ENCODE results near the gene CPSF3.

Gene CPSF3

GRCh38 chr2:9380702-9381628 is 42.5 kb upstream of the CPSF3 start:
- Histone ChIP-seq H3K36me3 (ENCODE audit: insufficient read depth, low read length) (peaks cover 43% of the 10 kb centered on the region), H4K20me1 (ENCODE audit: insufficient read depth, low read length) (no peaks in the 10 kb centered on the region), H3K9me3 (ENCODE audit: insufficient read depth, low read length, severe bottlenecking) (no peaks in the 10 kb centered on the region), H3K4me1 (ENCODE audit: insufficient read depth, low read length) (no peaks in the 10 kb centered on the region), H3K27me3 (ENCODE audit: insufficient read depth, low read length, poor library complexity) (no peaks in the 10 kb centered on the region), H2AFZ (ENCODE audit: low read depth, low read length) (no peak overlapping the region), H3K4me3 (ENCODE audit: low read depth in 1 of 2, low read length in 2 of 2) (no peak overlapping the region), H3K79me2 (ENCODE audit: insufficient read depth, low read length) (no peaks in the 10 kb centered on the region), H3K9ac (ENCODE audit: low read depth, low read length) (no peak overlapping the region), H3K4me2 (ENCODE audit: insufficient read depth, low read length) (no peak overlapping the region), H3K27ac (ENCODE audit: low read length) (no peak overlapping the region)
- TF ChIP-seq, protein P1, sequence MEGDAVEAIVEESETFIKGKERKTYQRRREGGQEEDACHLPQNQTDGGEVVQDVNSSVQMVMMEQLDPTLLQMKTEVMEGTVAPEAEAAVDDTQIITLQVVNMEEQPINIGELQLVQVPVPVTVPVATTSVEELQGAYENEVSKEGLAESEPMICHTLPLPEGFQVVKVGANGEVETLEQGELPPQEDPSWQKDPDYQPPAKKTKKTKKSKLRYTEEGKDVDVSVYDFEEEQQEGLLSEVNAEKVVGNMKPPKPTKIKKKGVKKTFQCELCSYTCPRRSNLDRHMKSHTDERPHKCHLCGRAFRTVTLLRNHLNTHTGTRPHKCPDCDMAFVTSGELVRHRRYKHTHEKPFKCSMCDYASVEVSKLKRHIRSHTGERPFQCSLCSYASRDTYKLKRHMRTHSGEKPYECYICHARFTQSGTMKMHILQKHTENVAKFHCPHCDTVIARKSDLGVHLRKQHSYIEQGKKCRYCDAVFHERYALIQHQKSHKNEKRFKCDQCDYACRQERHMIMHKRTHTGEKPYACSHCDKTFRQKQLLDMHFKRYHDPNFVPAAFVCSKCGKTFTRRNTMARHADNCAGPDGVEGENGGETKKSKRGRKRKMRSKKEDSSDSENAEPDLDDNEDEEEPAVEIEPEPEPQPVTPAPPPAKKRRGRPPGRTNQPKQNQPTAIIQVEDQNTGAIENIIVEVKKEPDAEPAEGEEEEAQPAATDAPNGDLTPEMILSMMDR (IDR thresholded peaks at IDR 0.05; ENCODE audit: borderline replicate concordance, extremely low read depth, low read length, poor library complexity, severe bottlenecking): no peak
- no peak for TF ChIP-seq EZH2 (IDR thresholded peaks at IDR 0.05; ENCODE audit: borderline replicate concordance, low read depth, low read length, severe bottlenecking)
- ATAC-seq (ENCODE audit: insufficient read depth, low read depth) (no peak), DNase-seq (no peak)

- TF ChIP-seq, protein P1 (IDR thresholded peaks at IDR 0.05; ENCODE audit: borderline replicate concordance, extremely low read depth, low read length, poor library complexity, severe bottlenecking): no peak
- TF ChIP-seq EZH2 (IDR thresholded peaks at IDR 0.05; ENCODE audit: borderline replicate concordance, low read depth, low read length, severe bottlenecking): no peak
- H2AFZ ChIP-seq (ENCODE audit: low read depth, low read length): no peak overlapping the region
- H3K4me3 ChIP-seq (ENCODE audit: low read depth in 1 of 2, low read length in 2 of 2): no peak overlapping the region
- H3K79me2 ChIP-seq (ENCODE audit: insufficient read depth, low read length): no peaks in the 10 kb centered on the region
- no peak overlapping the region for H3K4me2 ChIP-seq (ENCODE audit: insufficient read depth, low read length)
- H3K36me3 ChIP-seq (ENCODE audit: insufficient read depth, low read length): peaks cover 45% of the 10 kb centered on the region
- no peaks in the 10 kb centered on the region for H3K9me3 ChIP-seq (ENCODE audit: insufficient read depth, low read length, severe bottlenecking)
- H3K9ac ChIP-seq (ENCODE audit: low read depth, low read length): no peak overlapping the region
- ATAC-seq (ENCODE audit: insufficient read depth, low read depth) (no peak), DNase-seq (no peak)
- H3K27me3 ChIP-seq (ENCODE audit: insufficient read depth, low read length, poor library complexity): no peaks in the 10 kb centered on the region
- no peaks in the 10 kb centered on the region for H4K20me1 ChIP-seq (ENCODE audit: insufficient read depth, low read length)
- H3K27ac ChIP-seq (ENCODE audit: low read length): no peak overlapping the region
- H3K4me1 ChIP-seq (ENCODE audit: insufficient read depth, low read length): no peaks in the 10 kb centered on the region
Measured at GRCh38 chr2:9382604-9383235, 40.7 kb upstream of the CPSF3 start.

GRCh38 chr2:9384521-9384920 is 38.9 kb upstream of the CPSF3 start:
- Histone ChIP-seq H3K36me3 (ENCODE audit: insufficient read depth, low read length) (peaks cover 53% of the 10 kb centered on the region), H3K27ac (ENCODE audit: low read length) (no peak overlapping the region), H3K79me2 (ENCODE audit: insufficient read depth, low read length) (no peaks in the 10 kb centered on the region), H3K9me3 (ENCODE audit: insufficient read depth, low read length, severe bottlenecking) (no peaks in the 10 kb centered on the region), H4K20me1 (ENCODE audit: insufficient read depth, low read length) (no peaks in the 10 kb centered on the region), H2AFZ (ENCODE audit: low read depth, low read length) (no peak overlapping the region), H3K4me1 (ENCODE audit: insufficient read depth, low read length) (no peaks in the 10 kb centered on the region), H3K9ac (ENCODE audit: low read depth, low read length) (no peak overlapping the region), H3K4me3 (ENCODE audit: low read depth in 1 of 2, low read length in 2 of 2) (no peak overlapping the region), H3K4me2 (ENCODE audit: insufficient read depth, low read length) (no peak overlapping the region), H3K27me3 (ENCODE audit: insufficient read depth, low read length, poor library complexity) (no peaks in the 10 kb centered on the region)
- DNase-seq (no peak), ATAC-seq (ENCODE audit: insufficient read depth, low read depth) (no peak)
- TF ChIP-seq, protein P1 (IDR thresholded peaks at IDR 0.05; ENCODE audit: borderline replicate concordance, extremely low read depth, low read length, poor library complexity, severe bottlenecking): no peak
- no peak for TF ChIP-seq EZH2 (IDR thresholded peaks at IDR 0.05; ENCODE audit: borderline replicate concordance, low read depth, low read length, severe bottlenecking)
